GM21515 (cell line): Measurements from ENCODE around the gene RNASE8.

Source experiments
- ATAC-seq: cut with Tn5 transposase; IDR thresholded peaks from one replicate; pipeline ENCODE4 v1.9.1; 2021; ENCODE audit not compliant: unreplicated experiment

The RNASE8 gene

DNA sequence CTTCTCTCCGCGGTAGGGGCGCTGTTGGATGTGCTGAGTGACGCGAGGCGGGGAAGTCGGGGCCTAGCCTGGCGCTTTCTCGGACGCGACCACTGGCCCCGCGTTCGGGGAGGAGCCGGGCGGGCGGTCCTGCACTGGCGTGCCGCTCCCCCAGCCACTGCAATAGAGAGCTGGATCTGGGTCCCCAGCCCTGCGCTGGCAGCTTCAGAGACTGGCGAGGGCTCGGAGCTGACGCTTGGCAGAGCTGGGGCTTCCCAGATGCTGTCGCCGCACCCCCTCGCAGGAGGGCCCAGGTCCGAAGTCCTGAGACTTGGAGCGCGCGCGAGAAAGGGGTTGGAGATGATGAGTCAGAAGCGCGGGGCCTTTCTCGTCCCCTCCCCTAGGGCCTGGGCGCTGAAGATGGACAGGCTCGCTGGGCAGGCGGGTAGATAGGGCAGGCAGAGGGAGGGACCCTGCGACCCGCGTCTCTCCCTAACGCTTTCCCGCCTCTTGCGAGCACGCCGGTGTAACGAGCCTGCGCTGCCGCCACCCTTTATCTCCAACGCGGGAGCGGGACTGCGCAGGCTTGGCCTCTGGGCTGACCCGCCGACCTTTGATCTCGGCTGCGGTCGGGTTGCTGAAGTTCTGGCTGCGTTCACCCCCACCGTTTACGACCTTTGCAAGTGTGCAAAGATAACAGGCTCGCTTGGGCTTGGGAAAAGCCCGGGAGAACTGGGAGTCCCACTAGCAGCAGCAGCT is 46.3 kb downstream of the RNASE8 start:
- peak; percentile 94 for ATAC-seq

DNA sequence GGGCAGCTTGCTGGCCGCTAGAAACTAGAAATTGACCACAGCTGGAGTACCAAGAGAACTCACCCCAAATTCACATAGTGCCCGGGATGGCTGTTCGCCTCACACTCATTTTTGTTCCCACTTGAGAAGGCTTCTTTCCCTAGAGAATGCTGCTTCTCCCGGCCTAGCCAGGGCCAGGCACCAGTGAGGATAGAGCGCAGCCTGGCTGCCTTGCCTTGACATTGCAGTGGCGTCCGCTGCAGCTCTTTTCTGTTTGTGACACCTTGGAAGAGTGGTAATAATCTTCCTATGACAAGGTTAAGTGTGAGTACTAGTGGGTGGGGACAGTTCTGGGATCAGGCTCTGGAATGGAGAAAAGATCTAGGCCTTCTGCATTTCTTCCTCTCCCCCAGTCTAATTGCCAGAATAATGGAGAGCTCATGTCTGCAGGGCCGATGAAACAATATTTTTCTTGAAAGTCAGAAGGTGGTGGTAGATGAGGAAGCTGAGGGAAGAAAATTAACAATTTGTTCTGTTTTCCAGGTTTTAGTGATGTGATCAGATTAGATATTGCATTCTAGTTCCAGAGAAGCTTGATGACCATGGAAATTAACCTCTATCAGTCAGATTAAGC is 46.9 kb downstream of the RNASE8 start:
- peak; percentile 40 for ATAC-seq

DNA sequence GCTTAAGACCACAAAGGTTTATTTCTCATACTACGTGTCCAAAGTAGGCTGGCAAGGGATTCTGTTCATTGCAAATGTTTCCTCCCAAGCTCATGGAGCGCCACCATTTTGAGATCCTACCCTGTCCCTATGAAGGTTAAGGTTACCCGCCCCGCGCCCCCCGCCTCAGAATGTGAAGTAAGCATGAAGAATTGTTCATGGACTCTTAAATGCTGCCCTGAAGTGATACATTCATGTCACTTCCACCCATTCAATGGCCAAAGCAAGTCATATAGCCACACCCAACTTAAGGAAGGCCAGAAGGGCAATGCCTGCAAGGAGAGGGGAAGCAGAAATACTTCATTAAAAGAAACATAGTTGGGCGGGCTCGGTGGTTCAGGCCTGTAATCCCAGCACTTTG is 47.5 kb downstream of the RNASE8 start:
- ATAC-seq: no peak

DNA sequence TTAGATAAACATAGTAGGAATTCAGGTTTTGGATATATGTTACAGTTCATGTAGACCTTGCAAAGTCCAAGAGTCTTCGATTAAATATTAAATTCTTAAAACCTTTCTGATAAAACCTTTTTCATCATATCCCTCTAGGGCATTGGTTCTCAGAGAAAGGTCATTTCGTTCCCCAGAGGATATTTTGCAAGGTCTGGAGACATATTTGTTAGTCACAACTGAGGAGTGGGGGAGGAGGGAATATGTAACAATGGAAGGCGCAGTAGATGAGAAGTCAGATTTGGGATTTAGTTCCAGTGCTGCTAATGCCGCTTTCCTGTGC is 48.5 kb downstream of the RNASE8 start:
- ATAC-seq: no peak

DNA sequence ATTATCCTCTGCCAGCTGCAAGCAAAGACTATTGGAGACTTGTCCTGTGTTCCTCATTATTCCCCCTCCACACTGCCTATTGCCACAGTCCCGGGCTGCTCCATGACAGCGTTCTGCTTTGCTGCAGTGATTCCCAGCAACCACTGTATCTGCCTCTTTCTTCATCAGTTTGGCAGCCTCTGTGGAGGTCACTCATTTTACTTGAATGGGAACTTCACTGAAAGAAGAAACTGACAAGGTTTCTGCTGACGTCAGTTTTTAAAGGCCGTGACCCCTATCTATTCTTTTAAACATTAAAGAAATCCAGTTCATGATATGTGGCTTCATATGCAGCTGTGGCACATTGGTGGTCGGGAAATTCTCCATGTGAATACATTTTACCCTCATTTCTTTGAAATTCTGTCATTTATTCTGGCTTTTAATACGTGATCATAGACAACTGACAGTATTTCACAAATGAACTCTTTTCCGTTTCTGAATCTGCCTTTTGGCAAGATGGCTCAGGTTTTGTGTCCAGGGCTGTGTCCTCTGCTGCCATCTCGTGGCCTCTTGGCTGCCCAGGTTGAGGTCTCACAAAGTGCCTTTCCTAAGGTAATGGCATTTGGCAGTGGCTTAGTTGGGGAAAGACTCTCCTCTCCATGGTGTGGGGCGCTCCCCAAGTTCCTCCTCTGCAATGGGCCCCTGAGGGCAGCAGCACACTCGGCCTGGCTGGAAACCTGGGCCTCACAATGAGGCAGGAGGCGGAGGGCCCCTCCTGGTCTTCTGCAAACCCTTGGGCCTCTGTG is 49.1 kb downstream of the RNASE8 start:
- ATAC-seq: no peak

DNA sequence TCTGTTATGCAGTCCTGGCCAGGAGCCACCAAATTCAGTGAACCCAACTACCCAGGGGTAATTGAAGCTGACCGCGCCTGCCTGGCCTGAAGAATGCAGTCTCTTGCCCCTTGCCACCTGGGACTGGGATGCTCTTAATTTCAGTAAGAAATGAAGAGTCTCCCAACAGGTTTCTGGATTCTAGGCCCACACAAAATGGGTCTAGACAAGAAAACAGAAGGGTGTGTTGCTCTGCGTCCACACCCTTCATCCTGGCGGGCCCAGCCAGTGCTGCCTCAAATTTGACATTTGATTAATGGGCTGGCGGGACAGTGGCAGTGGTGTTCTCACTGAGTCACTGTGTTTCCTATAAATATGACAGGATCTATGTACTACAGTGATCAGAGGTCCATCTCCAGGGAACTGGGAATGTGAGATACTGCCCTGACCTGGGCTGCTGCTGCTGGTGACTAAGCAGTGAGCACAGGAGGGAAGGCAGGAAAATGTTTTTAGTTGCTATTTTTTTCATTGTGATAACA is 49.7 kb downstream of the RNASE8 start:
- ATAC-seq: no peak
